Embryonic facial prominence (tissue), 1 donor: ENCODE data around the gene RAB30.

Experiments used
- DNase-seq: peaks from one replicate; pipeline ENCODE4 v3.0.0-alpha.2; 2016; ENCODE audit errors: extremely low spot score

The RAB30 gene

GRCh38 chr11:83071567-83072349 is at the start of gene RAB30:
TSS of gene RAB30 (minus strand) at chr11:83071897. CDS start at chr11:82997316, 74,581 bp downstream.
- peak; percentile 99 for DNase-seq

GRCh38 chr11:83120327-83120726 is 48.6 kb upstream of the RAB30 start:
- DNase-seq: no peak

GRCh38 chr11:83119216-83119615 is 47.5 kb upstream of the RAB30 start:
- DNase-seq: no peak

- no peak for DNase-seq
These were observed 47.1 kb upstream of the RAB30 start for GRCh38 chr11:83118814-83119213.

GRCh38 chr11:83116015-83116641 is 44.4 kb upstream of the RAB30 start:
- DNase-seq: no peak

GRCh38 chr11:83115551-83115950 is 43.9 kb upstream of the RAB30 start:
- DNase-seq: no peak

GRCh38 chr11:83115026-83115425 is 43.3 kb upstream of the RAB30 start:
- DNase-seq: no peak

- no peak for DNase-seq
These were observed 41.2 kb upstream of the RAB30 start for GRCh38 chr11:83112886-83113285.

GRCh38 chr11:83105168-83105567 is 33.5 kb upstream of the RAB30 start:
- DNase-seq: no peak

- no peak for DNase-seq
These were observed 31.1 kb upstream of the RAB30 start for GRCh38 chr11:83102834-83103233.

- no peak for DNase-seq
These were observed 25.9 kb upstream of the RAB30 start for GRCh38 chr11:83097429-83098075.

GRCh38 chr11:83093634-83094033 is 21.9 kb upstream of the RAB30 start:
- DNase-seq: no peak

GRCh38 chr11:83092488-83093384 is 21.0 kb upstream of the RAB30 start:
- no peak for DNase-seq

- DNase-seq: no peak
These were observed 17.3 kb upstream of the RAB30 start for GRCh38 chr11:83088965-83089364.

- DNase-seq: no peak
These were observed 15.3 kb upstream of the RAB30 start for GRCh38 chr11:83087035-83087434.

GRCh38 chr11:83079820-83080219 is 8.1 kb upstream of the RAB30 start:
- DNase-seq: no peak

- no peak for DNase-seq
These were observed 6.6 kb upstream of the RAB30 start for GRCh38 chr11:83078269-83078668.

- no peak for DNase-seq
These were observed 2.2 kb upstream of the RAB30 start for GRCh38 chr11:83073884-83074283.

GRCh38 chr11:83073258-83073657 is 1.6 kb upstream of the RAB30 start:
- DNase-seq: no peak

GRCh38 chr11:83072350-83073242 is 899 bp upstream of the RAB30 start:
- DNase-seq: no peak
